GM21619 (cell line): ENCODE measurements around the gene TUBB8B.
"Not testable (repeated sequence)": the region's sequence is repeated elsewhere in the genome, so short reads cannot be mapped to it uniquely, and the experiment has no call there.

ENCODE experiments used
- ATAC-seq: cut with Tn5 transposase; IDR thresholded peaks from one replicate; pipeline ENCODE4 v1.9.1; 2021; ENCODE audit not compliant: unreplicated experiment

Gene TUBB8B

DNA sequence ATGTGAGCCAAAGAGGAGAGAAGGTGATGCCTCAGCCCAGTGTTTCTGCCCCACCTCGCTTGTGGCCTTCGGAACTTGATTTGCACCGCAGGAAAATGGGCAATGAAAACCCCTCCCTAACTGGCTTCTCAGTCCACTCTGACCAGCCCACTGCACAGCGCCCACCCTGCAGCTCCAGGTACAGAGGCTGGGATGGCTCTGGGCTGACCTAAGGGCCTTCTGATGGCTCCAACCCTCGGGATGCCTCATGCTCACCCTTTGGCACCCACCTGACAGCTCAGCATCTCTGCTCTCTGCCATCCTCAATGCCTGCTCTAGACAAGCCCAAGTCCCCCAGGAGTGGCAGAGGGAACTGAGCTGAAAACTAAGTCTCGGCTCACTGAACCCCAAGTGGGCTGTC lies 36.2 kb downstream of the TUBB8B start:
- not testable (repeated sequence) for ATAC-seq

DNA sequence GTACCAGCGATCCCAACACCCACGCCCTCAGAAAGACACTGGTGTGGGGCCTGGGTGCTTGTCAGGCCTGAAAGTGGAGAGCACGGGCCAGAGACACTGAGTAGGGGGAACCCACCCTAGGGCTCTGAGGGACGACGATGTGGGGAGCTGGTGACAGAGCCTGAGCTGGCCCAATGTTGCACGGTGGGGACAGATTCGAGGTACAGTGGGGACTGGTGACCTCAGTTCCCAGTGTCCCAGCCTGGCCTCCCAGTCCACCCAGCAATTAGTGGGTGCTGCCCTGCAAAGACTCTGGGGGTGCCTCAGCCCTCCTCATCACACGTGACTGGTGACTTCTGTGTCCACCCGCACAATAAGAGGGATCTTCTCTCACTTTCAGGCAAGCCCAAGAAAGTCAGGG lies 36.6 kb downstream of the TUBB8B start:
- not testable (repeated sequence) for ATAC-seq

DNA sequence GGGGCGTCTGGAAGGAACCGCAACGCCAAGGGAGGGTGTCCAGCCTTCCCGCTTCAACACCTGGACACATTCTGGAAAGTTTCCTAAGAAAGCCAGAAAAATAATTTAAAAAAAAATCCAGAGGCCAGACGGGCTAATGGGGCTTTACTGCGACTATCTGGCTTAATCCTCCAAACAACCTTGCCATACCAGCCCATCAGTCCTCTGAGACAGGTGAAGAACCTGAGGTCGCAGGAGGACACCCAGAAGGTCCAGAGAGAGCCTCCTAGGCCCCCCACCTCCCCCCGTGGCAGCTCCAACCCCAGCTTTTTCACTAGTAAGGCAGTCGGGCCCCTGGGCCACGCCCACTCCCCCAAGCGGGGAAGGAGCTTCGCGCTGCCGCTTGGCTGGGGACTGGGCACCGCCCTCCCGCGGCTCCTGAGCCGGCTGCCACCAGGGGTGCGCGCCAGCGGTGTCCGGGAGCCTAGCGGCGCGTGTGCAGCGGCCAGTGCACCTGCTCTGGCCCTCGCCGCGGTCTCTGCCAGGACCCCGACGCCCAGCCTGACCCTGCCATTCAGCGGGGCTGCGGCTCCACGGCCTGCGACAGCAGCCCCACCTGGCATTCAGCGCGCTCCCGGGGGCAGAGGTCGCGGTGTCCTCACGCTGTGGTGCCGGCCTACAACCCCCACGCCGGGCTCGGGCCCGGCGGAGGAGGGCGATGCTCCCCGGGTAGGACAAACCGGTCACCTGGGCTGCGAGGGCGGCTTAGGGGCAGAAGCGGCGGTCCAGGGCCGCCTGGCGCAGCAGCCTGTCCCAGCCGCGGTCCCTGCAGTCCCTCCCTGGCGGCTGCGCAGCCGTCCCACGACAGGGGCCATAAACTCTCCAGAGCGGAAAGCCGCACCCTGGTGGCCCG lies 37.8 kb downstream of the TUBB8B start:
- ATAC-seq = not testable (repeated sequence)

DNA sequence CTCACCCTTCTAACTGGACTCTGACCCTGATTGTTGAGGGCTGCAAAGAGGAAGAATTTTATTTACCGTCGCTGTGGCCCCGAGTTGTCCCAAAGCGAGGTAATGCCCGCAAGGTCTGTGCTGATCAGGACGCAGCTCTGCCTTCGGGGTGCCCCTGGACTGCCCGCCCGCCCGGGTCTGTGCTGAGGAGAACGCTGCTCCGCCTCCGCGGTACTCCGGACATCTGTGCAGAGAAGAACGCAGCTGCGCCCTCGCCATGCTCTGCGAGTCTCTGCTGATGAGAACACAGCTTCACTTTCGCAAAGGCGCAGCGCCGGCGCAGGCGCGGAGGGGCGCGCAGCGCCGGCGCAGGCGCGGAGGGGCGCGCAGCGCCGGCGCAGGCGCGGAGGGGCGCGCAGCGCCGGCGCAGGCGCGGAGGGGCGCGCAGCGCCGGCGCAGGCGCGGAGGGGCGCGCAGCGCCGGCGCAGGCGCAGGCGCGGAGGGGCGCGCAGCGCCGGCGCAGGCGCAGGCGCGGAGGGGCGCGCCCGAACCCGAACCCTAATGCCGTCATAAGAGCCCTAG lies 38.7 kb downstream of the TUBB8B start:
- not testable (repeated sequence) for ATAC-seq

DNA sequence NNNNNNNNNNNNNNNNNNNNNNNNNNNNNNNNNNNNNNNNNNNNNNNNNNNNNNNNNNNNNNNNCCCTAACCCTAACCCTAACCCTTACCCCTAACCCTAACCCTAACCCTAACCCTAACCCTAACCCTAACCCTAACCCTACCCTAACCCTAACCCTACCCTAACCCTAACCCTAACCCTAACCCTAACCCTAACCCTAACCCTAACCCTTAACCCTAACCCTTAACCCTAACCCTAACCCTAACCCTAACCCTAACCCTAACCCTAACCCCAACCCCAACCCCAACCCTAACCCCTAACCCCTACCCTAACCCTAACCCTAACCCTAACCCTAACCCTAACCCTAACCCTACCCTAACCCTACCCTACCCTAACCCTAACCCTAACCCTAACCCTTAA lies 39.5 kb downstream of the TUBB8B start:
- not testable (repeated sequence) for ATAC-seq
